SHP77 (cell line): ENCODE results near the gene TAB2.

Experiments
- DNase-seq, 2 experiments: peaks; one replicate each; lab custom pipeline; 2025; lab: John Stamatoyannopoulos, UW

TAB2 gene

DNA sequence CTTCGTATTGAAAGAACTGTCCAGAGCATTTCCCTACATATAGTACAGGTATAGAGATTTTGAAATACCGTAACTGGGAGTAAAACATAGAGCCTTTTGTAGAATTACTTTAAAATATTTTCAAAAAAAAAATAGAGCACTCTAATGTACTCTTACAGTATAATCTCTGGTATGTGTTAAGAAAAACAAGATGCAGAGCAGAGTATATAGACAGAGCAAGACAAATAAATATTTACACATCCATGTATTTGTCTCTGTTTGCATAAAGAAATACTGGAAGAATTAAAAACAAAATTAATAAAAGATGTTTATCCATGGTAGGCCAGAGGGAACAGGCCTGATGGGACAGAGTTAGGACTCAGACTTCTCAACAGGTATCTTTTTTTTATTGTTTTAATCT, 54.5 kb downstream of the TAB2 start:
- no peak for DNase-seq

DNA sequence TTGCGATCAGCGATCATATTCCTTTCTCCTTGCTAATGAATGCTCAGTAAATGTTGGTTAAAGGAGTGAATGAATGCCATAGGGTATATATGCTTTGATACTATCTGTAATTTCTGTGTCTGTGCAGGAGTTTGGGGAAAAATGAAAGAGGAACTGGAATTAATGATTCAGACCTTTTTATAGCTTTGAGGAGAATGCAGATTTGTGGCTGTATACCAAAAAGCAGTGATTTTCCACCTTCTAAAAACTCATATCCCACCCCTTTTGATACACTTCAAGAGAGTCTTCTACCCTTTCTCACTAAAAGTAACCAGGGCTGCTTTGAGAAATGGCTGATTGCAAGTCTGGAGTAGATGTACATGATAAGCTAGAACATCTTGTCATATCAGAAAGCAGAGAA, 56.0 kb downstream of the TAB2 start:
- DNase-seq = no peak

DNA sequence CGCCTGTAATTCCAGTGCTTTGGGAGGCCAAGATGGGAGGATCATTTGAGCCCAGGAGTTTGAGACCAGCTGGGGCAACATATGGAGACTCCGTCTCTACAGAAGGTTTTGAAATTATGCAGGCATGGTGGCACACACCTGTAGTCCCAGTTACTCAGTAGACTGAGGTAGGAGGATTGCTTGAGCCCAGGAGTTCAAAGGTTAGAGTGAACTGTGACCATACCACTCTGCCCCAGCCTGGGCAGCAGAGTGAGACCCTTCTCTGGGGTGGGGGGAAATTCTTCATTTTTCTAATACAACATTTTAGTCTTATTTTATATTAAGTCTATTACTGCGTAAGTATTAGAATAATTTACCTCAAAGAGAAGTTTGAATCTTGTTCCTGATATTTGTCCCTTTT, 62.5 kb downstream of the TAB2 start:
- DNase-seq = no peak

DNA sequence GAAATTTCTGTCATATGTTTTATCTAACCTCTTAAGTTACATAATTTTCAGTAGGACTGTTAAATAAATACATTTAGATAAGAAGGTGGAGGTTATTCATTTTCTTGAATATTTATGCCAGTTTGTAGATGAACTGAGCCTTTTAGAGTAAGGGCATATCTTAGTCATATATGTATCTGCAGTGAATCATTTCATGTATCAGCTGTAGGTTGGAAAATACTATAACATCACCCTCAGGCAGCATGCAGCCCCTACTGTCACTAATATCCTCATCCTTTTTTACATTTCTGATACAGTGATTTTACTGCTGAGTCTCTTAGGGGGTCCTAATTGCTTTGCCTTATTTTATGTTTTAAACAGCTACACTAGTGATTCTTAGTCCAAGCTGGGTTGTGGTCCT, 63.0 kb downstream of the TAB2 start:
- no peak for DNase-seq

DNA sequence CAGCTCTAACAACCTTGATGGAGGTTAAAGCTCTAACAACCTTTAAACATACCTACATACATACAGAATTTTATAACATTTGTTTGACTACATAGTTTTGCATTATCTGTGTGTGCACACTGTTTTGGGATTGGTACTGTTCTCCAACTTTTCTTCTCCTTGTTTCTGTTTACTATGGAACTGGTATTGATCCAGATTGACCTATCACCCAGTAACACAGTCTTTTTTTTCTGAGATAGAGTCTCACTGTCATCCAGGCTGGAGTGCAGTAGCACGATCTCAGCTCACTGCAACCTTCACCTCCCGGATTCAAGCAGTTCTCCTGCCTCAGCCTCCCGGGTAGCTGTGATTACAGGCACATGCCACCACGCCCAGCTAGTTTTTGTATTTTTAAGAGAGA, 65.9 kb downstream of the TAB2 start:
- no peak for DNase-seq

DNA sequence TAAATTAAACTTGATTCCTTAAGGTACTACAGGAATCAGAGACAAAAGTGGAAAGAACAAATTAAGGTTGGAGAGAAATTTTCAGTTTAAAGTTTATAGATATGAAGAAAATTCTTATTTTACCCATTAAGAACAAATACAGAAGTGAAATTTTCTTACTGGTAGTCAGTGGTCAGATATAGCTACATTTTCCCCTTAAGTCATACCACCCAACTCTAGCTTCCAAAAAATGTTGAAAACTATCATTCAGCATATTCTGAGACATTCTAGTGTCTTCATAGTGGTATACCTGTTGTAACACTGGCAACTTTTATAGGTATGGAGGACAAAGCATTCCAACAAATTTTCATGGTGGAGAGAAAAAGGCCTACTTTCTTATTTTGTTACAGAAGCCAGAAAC, 67.0 kb downstream of the TAB2 start:
- DNase-seq = no peak

DNA sequence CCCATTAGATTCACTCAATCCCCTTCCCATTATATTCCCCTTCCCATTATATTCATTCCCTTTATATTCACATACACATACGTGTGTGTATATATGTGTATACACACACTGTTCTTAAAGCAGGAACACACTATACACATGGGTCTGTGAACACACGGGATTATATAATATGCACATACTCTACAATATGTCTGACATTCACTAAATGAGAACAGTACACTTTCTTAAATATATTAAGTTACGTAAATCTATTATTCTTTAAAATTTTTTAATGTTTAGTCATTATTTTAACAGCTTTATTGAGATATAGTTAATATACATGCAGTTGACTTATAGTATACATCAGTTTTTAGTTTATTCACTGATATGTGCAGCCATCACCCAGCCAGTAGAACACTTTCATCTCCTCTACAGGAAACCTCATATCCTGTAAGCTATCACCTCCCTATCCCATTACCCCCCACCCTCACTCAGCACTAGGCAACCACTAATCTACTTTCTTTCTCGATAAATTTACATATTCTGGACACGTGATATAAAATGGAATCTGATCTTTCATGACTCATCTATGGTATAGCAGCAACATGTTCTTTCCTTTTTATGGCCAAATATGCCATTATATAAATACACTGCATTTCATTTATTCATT, 68.6 kb downstream of the TAB2 start:
- DNase-seq = no peak

DNA sequence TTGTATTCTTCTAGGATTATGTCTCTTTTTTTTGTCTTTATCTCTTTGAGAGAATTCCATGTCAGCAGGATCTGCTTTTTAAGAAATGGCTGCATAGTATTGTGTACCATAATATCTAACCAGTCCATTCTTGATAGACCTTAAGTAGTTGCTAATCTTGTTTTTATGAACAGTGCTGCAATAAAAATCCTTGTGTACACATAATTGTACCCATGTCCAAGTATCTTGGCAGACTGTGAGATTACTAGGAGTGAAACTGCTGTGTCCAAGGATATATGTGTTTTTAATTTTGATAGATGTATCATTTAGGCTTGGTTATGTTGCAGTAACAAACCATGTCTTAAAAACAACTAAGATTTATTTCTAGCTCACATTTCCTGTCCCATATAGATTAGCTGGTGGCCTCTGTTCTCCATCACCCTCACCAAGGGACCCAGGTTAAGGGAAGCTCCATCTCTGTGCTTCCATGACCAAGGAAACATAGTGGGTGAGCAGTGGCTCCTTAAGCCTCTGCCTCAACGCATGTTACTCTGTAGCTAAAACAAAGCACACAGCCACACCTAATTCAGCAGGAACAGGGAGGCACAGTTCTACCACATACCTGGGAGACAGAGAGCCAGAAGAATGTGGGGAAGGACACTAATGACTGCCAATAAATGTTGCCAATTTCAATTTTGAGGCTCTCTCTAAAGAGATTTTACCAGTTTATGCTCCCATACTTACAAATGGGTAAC, 70.4 kb downstream of the TAB2 start:
- no peak for DNase-seq

DNA sequence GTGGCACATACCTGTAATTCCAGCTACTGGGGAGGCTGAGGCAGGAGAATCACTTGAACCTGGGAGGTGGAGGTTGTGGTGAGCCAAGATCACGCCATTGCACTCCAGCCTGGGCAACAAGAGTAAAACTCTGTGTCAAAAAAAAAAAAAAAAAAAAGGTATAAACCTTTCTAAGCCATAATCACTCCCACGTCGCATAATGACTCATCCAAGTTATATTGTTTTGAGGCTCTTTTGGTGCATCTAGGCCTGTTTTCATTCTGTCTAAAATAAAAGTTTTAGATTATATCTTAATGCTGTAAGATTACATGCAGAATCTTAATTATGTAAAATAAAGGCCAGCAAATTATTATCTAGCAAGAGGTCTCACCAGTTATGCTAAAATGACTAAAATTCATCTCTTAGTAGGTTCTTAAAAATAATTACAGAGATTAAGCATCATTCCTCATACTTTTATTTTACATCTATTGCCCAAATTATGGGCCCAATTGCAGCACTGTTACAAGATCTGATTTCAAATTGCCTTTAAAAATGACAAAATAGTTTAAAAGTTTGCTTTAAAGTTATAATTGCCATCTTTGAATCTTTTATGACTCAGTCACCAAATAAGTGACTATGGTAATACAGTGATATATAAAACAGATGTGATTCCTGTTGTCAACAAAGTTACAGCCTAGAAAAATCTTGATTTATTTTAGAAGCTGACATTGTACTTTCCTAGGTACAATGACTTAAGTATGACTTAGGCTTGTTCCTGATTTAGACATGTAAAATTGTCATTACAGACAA, 72.2 kb downstream of the TAB2 start:
- no peak for DNase-seq

DNA sequence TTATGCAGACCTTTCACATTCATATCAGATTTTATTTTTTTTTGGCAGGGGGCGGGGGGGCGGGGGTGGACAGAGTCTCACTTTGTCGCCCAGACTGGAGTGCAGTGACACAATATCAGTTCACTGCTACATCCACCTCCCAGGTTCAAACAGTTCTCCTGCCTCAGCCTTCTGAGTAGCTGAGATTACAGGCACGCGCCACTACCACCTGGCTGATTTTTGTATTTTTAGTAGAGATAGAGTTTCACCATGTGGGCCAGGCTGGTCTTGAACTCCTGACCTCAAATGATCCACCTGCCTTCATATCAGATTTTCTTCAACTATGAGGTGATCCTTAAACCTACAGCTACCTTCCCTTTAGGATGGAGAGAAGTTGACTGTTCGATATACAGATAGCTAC, 74.6 kb downstream of the TAB2 start:
- no peak for DNase-seq

DNA sequence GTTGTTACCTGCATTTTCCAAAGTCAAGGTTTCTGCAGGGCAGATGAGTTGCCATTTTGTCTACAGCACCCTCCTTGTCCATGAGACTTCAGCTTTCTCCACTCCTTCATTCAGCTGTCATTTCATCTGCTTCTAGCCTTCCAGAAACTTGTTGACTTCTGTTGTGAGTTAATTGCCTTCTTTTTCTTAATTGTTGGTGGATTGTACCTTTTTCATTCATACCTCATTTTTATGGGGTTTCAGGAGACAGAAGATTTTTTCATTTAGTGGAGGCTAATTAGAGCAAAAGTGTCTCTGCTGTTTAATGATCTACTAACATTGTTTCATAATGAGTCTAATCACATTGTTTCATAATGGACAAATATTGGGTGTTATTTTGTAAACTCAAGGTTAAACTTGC, 75.0 kb downstream of the TAB2 start:
- DNase-seq = no peak

DNA sequence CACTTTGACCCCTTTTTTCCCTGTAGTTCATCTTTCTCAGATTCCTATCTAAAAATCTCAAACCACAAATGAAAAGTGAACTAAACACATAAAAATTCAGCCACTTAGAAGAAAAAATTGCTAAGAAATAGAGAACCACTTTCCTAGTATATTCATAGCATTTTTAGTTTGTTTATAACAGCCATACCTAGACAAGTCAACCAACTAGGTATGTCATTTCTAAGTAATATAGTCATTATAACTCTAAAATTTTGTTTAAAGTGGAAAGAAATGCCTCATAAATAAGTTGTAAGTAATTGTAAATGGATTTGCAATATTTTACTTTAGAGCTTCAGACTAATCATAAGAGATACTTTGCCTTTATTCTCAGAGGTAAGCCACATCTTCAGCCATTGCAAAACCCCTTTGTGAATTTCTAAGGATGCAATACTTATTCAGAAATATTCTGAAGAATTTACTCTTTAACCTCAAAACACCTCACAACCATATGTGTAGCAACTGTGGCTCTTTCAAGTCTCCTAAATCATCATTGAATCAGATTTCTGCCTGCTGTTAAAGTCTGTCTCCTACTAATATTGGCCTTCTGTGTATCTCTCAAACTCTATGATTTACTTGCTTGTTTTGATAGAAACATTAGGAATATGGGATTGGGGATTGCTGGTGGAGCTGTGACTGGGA, 75.6 kb downstream of the TAB2 start:
- DNase-seq = no peak

DNA sequence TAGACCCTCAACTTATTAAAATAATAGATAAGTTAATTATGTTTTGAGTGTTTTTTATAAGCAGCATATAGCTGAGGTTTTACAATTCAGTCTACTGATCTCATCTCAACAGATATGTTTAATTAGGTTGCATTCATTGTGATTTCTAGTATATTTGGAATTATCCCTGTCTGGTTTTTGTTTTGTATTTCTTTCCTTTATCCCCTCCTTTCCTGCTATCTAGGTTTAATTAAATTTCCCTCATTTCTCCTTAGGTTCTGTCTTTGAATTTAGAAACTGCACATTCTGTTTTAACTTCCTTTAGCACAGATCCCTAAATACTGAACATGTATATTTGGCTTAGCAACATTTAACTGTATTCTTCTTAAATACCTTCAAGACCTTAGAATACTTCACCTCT, 77.7 kb downstream of the TAB2 start:
- DNase-seq = no peak

DNA sequence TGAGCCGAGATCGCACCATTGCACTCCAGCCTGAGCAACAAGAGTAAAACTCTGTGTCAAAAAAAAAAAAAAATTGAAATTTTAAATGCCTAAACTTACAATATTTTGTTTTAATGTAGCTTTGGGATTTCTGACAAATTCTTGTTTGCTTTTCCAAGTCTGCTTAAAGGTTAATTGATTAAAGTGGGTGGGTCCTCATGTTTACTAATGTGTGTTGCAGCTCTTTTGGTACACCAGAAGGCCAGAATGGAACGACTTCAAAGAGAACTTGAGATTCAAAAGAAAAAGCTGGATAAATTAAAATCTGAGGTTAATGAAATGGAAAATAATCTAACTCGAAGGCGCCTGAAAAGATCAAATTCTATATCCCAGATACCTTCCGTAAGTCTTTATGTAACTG, 79.9 kb downstream of the TAB2 start:
- DNase-seq = no peak

DNA sequence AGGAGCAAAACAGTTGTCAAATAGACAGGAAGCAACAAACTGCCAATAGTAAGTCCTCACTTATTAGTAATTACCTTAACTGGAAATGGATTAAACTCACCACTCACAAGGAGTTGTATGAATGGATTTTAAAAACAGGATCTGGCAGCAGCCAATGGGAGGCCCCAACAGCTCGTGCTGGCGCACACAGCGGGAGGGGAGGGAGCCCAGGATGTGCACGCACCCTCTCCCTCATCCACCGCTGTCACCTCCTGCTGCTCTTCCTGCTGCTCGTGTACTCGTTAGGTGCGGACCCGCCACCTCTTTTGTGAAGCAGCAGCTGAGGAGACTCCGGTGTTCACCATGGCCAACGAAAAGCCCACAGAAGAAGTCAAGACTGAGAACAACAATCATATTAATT, 82.5 kb downstream of the TAB2 start, which contains the start of gene SUMO4:
TSS of gene SUMO4 (plus strand) at position 213 of the 400 bp plus-strand sequence. CDS start at position 343, 130 bp downstream.
- DNase-seq = no peak

DNA sequence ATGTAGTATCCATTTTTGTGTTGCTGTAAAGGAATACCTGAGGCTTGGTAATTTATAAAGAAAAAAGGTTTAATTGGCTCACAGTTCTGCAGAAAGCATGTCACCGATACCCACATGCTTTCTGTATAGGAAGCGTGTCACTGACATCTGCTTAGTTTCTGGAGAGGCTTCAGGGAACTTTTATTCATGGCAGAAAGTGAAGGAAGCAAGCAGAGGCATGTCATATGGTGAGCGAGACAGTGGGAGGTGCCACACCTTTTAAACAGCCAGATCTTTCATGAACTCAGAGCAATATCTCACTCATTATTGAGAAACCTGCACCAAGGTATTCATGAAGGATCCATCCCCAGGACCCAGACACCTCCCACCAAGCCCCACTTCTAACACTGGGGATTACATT, 86.0 kb downstream of the TAB2 start:
- DNase-seq = no peak

DNA sequence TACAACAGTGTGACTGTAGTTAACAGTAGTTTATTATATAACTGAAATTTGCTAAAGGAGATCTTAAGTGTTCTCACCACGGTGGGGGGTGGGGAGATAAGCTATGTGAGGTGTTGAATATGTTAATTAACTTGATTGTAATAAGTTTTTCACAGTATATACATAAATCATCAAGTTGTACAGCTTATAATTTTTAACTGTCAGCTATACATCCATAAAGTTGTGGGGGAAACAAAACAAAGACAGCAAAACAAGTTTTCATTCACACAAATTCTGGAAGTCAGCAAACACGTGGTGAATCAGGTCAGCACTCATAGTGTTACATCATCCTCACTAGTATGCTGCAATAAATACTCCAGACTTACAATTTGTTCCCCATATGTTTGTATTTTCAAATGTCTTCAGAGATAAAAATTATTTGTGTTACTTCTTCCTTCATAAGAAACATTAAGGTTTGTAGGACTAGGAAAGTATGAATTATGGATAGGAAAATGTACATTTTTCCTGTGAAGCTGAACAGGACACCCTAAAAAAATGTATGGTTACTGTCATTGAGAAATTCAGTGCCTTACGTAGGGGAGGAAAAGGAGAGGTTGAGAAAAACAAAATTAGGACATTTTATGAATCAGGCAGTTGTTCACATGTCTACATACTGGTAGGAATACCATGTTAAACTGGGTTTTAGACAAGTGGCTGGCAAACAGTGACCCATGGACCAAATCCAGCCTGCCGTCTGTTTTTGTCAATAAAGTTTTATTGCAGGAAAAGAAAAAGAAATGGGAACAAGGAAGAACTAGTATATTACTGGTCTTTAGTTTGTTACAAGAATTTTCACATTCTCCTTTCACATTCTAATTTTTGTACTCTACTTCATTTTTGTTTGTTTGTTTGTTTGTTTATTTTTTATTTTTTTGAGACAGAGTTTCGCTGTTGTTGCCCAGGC, 88.6 kb downstream of the TAB2 start:
- no peak for DNase-seq

DNA sequence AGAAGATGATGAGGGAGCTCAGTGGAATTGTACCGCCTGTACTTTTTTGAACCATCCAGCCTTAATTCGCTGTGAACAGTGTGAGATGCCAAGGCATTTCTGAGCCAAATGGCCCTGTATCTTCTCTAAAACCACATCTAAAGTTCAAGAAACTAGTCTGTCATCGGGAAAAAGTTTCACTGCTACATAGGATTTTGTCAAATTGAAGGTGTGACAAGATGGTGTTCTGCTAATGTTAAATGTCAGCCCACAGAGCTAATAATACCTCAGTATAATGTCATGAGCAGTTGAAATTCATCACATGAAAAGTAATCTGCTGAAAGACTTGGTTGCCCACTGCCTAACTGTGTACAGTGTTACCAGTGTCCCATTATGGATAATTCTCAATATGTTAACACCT, 92.1 kb downstream of the TAB2 start:
- DNase-seq = no peak

DNA sequence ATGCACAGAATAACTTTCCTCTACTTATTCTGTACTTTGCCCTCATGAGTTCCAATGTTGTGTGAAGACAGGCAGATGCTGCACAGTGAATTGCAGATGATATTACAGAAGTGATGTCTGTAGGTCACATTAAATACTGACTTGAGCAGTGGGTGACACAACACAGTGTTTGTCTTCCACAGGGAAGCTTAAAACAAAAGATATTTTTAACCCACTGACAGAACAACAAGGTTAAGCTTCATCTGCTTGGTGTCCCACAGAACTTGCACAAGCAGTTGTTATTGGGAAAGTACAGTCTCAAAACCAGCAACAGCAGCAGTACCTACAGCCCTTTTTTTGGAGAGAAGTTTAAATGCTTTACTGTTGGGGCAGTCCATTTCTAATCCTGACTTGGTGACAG, 93.0 kb downstream of the TAB2 start:
- DNase-seq = no peak

DNA sequence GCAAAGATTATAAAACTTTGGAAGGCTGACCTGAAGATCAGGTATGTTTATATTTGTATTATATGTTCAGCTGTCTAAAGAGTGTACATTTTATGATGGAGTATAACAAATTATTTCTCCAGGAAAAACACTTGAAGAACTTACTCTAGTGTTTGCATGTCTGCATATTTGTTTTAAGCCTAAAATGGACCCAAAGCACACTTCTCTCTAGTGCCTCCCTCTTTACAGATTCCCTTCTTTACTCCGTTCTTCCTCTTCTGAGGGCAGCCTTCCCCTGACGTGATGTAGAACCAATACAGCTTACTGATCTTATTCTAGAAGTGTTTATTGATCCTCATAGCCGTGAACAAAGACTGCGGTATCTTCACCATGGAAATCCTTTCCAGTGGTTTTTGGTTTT, 96.5 kb downstream of the TAB2 start:
- DNase-seq = no peak

DNA sequence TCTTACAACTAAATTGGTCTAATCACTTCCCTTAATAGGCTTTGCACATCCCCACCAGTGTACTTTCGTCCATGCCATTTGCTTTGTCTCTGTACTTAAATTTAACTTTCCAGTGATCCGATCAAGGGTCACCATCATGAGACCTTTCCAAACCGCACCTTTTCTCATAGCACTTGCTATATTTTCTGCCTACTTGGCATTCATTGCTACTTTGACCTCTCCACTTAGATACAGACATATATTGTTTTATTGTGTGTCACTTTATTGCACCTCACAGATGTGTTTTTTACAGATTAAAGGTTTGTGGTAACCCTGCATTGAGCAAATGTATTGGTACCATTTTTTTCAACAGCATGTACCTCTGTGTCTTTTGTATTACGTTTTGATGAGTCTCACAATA, 97.3 kb downstream of the TAB2 start:
- no peak for DNase-seq
